RPMI8226 (cell line): ENCODE data around the gene TMEM141.
"Not testable (repeated sequence)": the region's sequence is repeated elsewhere in the genome, so short reads cannot be mapped to it uniquely, and the experiment has no call there.

Experiments
- DNase-seq: peaks from one replicate; pipeline ENCODE4 v3.0.0-alpha.2; 2015

The TMEM141 gene

GRCh38 chr9:136755302-136756133, 35.6 kb upstream of the TMEM141 start:
- DNase-seq, result not testable (repeated sequence)

GRCh38 chr9:136756134-136756438, 35.1 kb upstream of the TMEM141 start:
- DNase-seq, result no peak

- DNase-seq, result no peak
These were observed 34.3 kb upstream of the TMEM141 start for GRCh38 chr9:136756836-136757235.

GRCh38 chr9:136757328-136757727, 33.8 kb upstream of the TMEM141 start:
- DNase-seq, result peak; percentile 69

- no peak for DNase-seq
These were observed 33.4 kb upstream of the TMEM141 start for GRCh38 chr9:136757751-136758140.

GRCh38 chr9:136759001-136759400, 32.1 kb upstream of the TMEM141 start:
- no peak for DNase-seq

- DNase-seq, result no peak
These were observed 31.5 kb upstream of the TMEM141 start for GRCh38 chr9:136759436-136760325.

GRCh38 chr9:136760424-136760823, 30.7 kb upstream of the TMEM141 start:
- DNase-seq, result no peak

GRCh38 chr9:136760834-136761544, 30.2 kb upstream of the TMEM141 start:
- peak; percentile 84 for DNase-seq

- DNase-seq, result no peak
These were observed 29.6 kb upstream of the TMEM141 start for GRCh38 chr9:136761545-136761981.

GRCh38 chr9:136762221-136762691, 28.9 kb upstream of the TMEM141 start:
- no peak for DNase-seq

GRCh38 chr9:136762915-136763648, 28.1 kb upstream of the TMEM141 start:
- DNase-seq, result peak; percentile 83

- DNase-seq, result no peak
These were observed 27.5 kb upstream of the TMEM141 start for GRCh38 chr9:136763649-136764035.

GRCh38 chr9:136764301-136764891, 26.7 kb upstream of the TMEM141 start, which contains the start of gene LCN15:
Gene LCN15, minus strand, starts transcription at chr9:136764518. Its CDS starts 30 bp downstream, at chr9:136764488.
- DNase-seq, result no peak

- DNase-seq, result no peak
These were observed 26.1 kb upstream of the TMEM141 start for GRCh38 chr9:136765041-136765440.

- peak; percentile 57 for DNase-seq
These were observed 25.3 kb upstream of the TMEM141 start for GRCh38 chr9:136765745-136766409.

- DNase-seq, result peak; percentile 77
These were observed 24.6 kb upstream of the TMEM141 start for GRCh38 chr9:136766410-136767120.

GRCh38 chr9:136769710-136770191, 21.4 kb upstream of the TMEM141 start:
- DNase-seq, result no peak

GRCh38 chr9:136771907-136772415, 19.2 kb upstream of the TMEM141 start:
- DNase-seq, result no peak

GRCh38 chr9:136773386-136774044, 17.6 kb upstream of the TMEM141 start:
- peak; percentile 69 for DNase-seq
